Stimulated activated CD8-positive, alpha-beta memory T cell treated with anti-CD3 and anti-CD28 coated beads, Interleukin-4, amount 100 ng/mL, for 4 hours (primary cell): ENCODE results near the gene GPR12.
"Not testable (repeated sequence)": the region's sequence is repeated elsewhere in the genome, so short reads cannot be mapped to it uniquely, and the experiment has no call there.

Experiments
- DNase-seq, 2 donors: peaks; one replicate each; pipeline ENCODE4 v3.0.0-alpha.2; 2020; ENCODE audit warnings: low read depth in 2 of 2, low spot score in 1 of 2

GPR12 gene

DNA sequence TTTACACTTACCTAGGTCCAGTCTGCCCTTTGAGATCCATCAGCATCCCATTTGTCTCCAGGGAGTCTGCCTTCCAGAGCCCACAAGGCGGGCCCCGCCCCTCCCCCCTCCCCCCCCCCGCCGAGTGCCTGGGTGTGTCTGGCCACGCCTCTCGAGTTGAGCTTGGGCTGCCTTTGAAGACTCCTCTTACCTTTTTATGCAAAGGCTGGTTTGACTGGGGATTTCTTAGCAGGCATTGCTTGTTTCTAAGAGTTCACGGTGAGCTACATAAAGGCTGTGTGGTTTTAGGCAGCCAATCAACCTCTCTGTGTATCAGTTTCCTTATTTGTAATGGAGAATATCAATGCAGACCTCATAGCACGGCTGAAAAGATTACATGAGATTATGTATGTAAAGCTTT, 11.3 kb downstream of the GPR12 start:
- DNase-seq: no peak

GRCh38 chr13:26747706-26748105, 12.9 kb downstream of the GPR12 start:
- no peak for DNase-seq

DNA sequence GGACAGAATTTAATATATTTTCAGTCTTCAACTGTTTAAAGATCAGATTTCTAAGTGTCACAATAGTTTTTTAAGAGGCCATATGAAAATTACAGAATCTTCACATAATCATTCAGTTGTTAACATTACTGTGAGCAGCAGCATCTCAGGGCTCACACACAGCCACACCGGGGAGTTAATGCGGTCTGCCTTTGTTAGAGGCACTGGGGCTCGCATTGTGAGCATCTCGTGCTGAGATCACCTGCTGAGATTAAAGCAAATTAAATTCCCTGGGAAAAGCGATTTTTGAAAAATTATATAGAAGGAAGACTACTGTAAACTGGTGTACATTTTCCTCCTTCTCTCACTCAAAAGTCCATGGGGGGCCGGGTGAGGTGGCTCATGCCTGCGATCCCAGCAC, 16.6 kb downstream of the GPR12 start:
- no peak for DNase-seq

DNA sequence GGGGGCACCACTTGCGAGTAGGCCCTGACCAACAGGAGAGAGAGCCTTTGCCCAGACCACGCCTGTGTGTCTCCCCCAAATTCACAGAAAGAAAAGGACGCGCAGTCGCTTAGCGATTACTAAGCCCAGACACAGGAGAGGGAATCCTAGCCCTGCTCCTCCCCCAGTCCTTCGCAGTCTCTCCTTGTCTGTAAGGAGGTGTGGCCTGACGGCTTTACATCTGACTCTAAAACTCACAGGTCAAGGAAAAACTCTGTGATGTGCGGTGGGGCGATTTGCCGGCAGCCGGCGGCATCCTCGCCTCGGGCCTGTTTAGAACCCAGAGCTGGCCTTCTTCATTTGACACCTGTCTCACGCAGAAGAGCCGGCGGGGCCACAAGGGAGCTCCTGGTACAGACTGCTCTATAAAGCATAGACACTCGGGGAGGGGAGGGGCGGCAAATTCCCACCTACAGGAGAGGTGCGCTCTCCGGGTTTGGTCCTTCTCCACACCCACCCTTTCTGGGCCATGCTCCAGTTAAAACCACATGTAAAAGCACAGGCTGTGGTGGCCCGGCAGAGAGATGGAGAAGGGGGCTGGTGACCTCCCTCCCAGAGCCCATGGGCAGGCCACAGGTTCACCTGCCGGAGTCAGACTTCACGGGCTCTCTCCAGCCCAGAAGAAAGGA, 17.8 kb downstream of the GPR12 start:
- DNase-seq: no peak

- no peak for DNase-seq
Measured at GRCh38 chr13:26735677-26736076, 24.9 kb downstream of the GPR12 start.

DNA sequence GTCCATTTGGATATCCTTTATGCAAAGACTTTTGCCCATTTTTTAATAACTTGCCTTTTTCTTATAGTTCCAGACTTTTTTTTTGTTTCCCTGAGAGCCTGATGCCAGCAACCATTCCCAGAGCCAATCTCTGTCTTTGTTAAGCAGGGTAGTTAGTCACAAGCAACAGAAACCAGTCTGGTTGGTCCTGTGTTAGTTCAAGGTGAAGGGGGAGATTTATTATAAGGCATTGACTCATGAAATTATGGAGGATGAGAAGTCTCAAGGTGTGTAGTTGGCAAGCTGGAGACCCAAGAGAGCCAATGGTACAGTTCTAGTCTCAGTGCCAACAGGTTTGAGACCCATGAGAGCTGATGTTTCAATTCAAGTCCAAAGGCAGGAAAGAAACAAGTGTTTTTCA, 33.0 kb downstream of the GPR12 start:
- no peak for DNase-seq

DNA sequence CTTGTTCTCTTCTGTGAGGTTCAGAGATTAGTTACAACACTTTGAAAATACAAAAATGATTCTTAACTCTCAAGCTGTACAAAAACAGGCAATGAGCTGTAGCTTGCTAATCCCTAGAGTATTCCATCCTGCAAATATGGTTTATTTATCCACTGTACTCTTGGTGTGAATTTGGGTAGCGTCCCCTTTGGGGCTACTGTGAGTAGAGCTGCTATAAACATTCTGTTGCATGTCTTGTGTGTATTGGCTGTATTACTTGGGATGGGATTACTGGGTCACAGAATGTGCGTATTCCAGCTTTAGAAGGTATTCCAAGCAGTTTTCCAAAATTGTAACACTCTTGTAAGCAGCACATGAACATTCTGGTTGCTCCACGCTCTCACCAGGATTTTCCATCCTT, 33.5 kb downstream of the GPR12 start:
- no peak for DNase-seq

DNA sequence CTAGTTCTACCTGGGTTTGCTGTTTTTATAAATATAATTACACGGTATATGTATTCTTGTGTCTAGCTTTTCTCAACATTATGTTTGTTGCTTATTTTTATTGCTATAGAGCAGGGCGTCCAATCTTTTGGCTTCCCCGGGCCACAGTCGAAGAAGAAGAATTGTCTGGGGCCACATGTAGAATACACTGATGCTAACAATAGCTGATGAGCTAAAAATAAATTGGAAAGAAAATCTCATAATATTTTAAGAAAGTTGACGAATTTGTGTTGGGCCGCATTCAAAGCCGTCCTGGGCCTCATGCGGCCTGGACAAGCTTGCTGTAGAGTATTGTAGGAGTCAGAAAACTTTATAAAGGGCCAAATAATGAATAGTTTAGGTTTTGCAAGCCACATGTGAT, 33.9 kb downstream of the GPR12 start:
- no peak for DNase-seq

DNA sequence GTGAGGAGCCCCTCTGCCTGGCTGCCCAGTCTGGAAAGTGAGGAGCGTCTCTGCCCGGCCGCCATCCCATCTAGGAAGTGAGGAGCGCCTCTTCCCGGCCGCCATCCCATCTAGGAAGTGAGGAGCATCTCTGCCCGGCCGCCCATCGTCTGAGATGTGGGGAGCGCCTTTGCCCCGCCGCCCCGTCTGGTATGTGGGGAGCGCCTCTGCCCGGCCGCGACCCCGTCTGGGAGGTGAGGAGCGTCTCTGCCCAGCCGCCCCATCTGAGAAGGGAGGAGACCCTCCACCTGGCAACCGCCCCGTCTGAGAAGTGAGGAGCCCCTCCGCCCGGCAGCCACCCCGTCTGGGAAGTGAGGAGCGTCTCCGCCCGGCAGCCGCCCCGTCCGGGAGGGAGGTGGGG, 37.0 kb downstream of the GPR12 start:
- DNase-seq: not testable (repeated sequence)

- DNase-seq: no peak
Measured at GRCh38 chr13:26722321-26722720, 38.3 kb downstream of the GPR12 start.

- no peak for DNase-seq
Measured at GRCh38 chr13:26721251-26722121, 39.1 kb downstream of the GPR12 start.

DNA sequence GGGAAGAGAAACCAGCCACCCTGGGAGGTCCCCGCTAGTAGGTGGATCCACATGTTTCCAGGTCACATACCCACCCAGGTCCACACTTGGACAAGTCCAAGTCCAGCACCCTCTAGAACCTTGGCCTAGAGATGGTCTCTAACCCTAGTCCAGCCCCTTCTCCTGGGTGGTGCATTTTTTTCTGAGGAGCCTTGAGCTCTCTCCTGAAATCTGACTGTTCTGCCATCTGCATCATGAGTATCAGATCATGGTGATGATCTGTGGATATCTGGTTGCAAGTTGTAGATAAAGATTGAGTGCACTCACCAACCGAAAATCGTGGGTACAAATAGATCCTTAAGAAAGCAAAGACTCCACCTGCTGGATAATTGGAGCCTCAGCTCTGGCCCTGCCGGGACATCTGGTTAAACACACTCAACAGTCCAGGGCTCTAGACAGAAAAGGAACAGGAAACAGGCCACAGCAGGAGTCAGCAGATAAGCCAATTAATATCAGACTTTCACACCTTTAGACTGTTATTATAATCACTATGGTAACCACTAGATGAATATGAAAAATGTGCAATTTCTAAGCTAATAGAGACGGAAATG, 41.1 kb downstream of the GPR12 start:
- no peak for DNase-seq

DNA sequence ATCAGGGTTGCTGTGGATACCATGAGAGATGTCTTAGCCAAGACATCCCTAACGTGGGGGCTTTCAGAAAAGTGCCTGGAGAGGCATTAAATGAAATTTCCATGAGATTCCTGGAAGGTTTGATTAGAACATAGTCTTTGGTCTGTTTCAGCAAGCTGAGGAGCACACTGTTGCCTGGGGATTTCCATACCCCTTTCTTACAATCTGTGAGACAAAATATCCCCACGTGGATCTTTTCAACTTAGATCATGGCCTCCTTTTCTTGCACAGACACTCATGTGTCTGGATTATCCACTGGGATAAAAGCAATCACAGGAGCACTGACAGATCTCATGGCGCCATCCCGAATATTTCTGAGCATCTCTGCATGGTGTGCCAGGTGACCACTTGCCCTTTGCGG, 41.7 kb downstream of the GPR12 start:
- no peak for DNase-seq

- no peak for DNase-seq
Measured at GRCh38 chr13:26718146-26718545, 42.4 kb downstream of the GPR12 start.

GRCh38 chr13:26716984-26717383, 43.6 kb downstream of the GPR12 start:
- no peak for DNase-seq

DNA sequence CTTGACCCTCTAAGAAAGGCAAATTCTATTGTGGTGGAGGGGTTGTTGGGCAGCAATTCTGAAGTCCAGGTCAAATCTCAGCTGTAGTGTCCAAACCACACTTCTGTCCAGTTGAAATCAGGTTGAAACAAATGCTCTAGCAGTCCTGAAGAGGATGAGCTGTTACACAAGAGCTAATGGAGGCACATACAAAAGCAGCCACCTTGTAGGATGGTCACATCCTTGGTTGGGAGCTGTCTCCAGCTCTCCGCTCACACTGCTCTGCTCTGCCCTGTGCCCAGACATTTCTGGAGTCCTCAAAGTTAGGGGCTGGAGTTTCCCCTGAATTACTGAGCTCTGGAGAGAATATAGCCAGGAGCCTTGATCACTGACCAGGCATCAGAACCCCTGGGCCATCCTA, 47.2 kb downstream of the GPR12 start:
- no peak for DNase-seq

GRCh38 chr13:26711211-26711610, 49.4 kb downstream of the GPR12 start:
- DNase-seq: no peak

DNA sequence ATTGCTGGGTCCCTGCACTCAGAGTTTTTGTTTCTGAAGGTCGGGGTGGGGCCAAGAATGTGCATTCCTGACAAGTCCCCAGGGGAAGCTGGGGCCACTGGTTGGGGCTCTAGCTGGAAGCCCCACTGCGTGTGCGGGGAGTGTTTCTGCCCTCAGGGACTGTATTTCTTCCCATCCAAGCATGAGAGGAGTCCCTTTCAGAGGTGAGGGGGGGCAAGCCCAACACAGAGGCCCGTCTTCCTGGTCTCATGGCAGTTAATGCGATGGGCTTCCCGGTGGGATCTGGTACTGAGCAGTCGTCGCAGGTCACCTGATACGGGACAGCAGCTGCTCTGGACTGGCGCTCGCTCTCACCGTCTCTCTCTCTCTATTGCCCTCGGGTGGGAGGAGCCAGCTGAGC, 50.4 kb downstream of the GPR12 start:
- no peak for DNase-seq

- no peak for DNase-seq
Measured at GRCh38 chr13:26709461-26709860, 51.1 kb downstream of the GPR12 start.

- no peak for DNase-seq
Measured at GRCh38 chr13:26708007-26708297, 52.6 kb downstream of the GPR12 start.

GRCh38 chr13:26707122-26708006, 53.2 kb downstream of the GPR12 start:
- no peak for DNase-seq

DNA sequence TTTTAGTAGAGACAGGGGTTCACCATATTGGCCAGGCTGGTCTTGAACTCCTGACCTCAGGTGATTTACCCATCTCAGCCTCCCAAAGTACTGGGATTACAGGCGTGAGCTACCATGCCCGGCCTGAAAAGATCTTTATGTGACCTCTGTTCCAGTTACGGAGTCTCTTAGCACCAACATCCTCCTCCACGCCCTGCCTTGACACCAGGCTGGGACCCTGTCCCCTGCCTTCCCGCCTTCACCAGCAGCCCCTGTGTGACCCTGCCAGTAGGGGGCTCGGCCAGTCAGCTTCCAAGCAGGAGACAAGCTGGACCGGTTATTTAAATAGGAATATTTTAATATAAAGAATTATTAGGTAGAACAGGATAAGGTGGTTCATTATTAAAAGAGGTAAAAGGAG, 54.2 kb downstream of the GPR12 start:
- DNase-seq: no peak
